Activated T-helper 17 cell treated with anti-CD3 and anti-CD28 coated beads, Interleukin-2, amount 50 U/mL, for 72 hours (primary cell): Measurements from ENCODE around the gene PRCC. TPM values are rescaled to one million over a fixed set of nuclear protein-coding genes. Genes with fewer than 3 reads are reported as not detected.

Source experiments
- ATAC-seq: fragments of 150-1000 bp; cut with Tn5 transposase; replicated peaks from 2 replicates; pipeline ENCODE4 v1.10.0; 2021; ENCODE audit warnings: mild to moderate bottlenecking, moderate library complexity
- H3K27ac Mint-ChIP-seq: one replicate; pipeline ENCODE4 v1.8.0; 2022; ENCODE audit warnings: mixed read lengths
- H3K27me3 Mint-ChIP-seq: one replicate; pipeline ENCODE4 v1.8.0; 2022; ENCODE audit warnings: mixed read lengths
- H3K36me3 Mint-ChIP-seq: one replicate; pipeline ENCODE4 v1.8.0; 2022; ENCODE audit warnings: low read depth, mild to moderate bottlenecking, mixed read lengths
- H3K4me1 Mint-ChIP-seq: one replicate; pipeline ENCODE4 v1.8.0; 2022; ENCODE audit warnings: mixed read lengths
- H3K4me3 Mint-ChIP-seq: one replicate; pipeline ENCODE4 v1.8.0; 2022; ENCODE audit warnings: mild to moderate bottlenecking, mixed read lengths
- H3K9me3 Mint-ChIP-seq: one replicate; pipeline ENCODE4 v1.8.0; 2022; ENCODE audit warnings: mixed read lengths
- total RNA-seq, 2 donors: library from RNA; stranded (reverse); gene quantifications; one replicate each; pipeline ENCODE4 v1.2.3, GENCODE V29; 2022

PRCC gene
- total RNA-seq, 2 donors from 2014 or later, result 54.0 to 76.7 TPM

DNA sequence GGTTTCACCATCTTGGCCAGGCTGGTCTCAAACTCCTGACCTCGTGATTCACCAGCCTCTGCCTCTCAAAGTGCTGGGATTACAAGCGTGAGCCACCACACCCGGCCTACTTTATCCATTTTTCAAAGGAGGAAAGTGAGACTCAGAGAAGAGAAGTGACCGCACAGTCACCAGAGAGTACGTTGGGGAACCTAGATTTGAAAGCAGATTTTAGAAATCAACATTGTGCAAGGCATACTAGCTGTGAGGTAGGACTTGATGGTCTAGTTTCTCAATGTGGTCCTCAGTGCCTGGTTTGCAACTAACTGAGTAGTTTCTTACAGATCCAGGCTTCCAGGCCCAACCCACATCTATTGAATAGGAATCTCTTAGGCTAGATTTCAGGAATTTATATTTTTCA lies 1.7 kb upstream of the PRCC start:
- peaks cover 25% of the 10 kb centered on the region for H3K36me3 Mint-ChIP-seq

DNA sequence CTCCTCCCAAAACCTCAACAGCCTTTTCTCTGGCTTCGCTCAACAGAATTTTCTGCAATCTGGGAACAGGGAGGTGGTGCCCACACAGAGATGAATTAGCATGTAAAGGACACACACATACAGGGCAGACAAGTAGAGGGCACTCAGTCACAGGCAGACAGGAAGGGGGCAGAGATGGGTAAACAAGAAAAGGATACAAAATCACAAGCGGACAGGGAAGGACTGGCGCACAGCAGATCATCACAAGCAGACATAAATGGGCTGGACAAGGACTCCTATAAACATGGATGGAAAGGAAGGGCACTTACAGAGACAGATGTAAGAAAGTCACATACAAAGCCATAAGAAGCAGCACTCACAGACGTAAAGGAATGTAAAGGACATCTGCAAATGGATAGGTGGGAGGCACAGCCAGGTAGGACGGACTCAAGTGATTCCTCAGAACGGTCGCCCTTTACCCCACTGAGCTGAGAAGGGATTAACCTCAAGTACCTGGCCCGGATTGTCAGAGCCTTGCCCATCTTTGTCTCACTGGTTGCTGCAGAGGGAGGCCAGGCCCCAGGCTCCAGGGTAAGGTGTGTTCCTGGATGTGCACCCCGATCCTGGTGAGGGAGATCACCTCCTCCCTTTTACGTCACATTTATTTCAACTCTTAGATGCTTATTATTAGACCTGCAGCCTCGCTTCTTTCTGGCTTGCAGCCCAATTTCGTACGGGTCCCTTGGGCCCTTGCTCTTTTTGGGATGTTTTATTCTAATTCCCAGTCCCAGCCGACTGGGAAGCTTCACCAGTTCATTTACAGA lies 836 bp upstream of the PRCC start:
- Mint-ChIP-seq H3K9me3 (no peaks in the 10 kb centered on the region), H3K27me3 (no peaks in the 10 kb centered on the region), H3K27ac (no peak overlapping the region), H3K36me3 (peaks cover 33% of the 10 kb centered on the region), H3K4me3 (no peak overlapping the region), H3K4me1 (peaks cover 30% of the 10 kb centered on the region)
- ATAC-seq, result peak; percentile 3

More for the DNA sequence above, 1.7 kb upstream of the PRCC start:
- no peak overlapping the region for H3K27ac Mint-ChIP-seq
- no peaks in the 10 kb centered on the region for H3K27me3 Mint-ChIP-seq
- H3K9me3 Mint-ChIP-seq, result no peaks in the 10 kb centered on the region
- peaks cover 22% of the 10 kb centered on the region for H3K4me1 Mint-ChIP-seq
- no peak for ATAC-seq
- H3K4me3 Mint-ChIP-seq, result no peak overlapping the region

DNA sequence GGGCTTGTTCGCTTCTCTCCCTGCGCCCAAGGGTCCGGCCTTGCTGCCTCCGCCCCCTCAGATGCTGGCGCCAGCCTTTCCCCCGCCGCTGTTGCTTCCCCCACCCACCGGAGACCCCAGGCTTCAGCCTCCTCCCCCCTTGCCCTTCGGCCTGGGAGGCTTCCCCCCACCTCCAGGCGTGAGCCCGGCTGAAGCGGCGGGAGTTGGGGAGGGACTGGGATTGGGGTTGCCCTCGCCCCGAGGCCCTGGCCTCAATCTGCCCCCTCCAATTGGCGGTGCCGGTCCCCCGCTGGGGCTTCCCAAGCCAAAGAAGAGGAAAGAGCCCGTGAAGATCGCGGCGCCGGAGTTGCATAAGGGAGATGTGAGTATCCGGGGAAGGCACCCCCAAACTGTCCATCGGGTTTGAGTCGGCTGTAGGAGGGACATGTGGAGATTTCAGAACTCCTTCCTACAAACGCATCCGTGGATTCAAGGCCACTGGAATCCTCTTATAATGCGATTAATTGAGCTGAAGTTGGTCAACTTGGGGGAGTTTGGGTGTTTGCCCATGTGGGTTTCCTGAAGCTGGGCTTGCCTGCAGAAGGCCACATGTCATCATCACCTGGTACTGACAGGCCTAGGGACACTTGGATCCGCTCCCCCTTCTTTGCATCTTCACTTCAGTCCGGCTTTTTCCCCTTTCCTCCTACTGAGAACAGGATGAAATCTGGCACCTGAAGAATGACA lies 707 bp downstream of the PRCC start:
- Mint-ChIP-seq H3K4me3 (no peak overlapping the region), H3K27ac (no peak overlapping the region), H3K27me3 (no peaks in the 10 kb centered on the region), H3K36me3 (peaks cover 47% of the 10 kb centered on the region), H3K4me1 (peaks cover 40% of the 10 kb centered on the region), H3K9me3 (no peaks in the 10 kb centered on the region)
- ATAC-seq, result peak; percentile 16

DNA sequence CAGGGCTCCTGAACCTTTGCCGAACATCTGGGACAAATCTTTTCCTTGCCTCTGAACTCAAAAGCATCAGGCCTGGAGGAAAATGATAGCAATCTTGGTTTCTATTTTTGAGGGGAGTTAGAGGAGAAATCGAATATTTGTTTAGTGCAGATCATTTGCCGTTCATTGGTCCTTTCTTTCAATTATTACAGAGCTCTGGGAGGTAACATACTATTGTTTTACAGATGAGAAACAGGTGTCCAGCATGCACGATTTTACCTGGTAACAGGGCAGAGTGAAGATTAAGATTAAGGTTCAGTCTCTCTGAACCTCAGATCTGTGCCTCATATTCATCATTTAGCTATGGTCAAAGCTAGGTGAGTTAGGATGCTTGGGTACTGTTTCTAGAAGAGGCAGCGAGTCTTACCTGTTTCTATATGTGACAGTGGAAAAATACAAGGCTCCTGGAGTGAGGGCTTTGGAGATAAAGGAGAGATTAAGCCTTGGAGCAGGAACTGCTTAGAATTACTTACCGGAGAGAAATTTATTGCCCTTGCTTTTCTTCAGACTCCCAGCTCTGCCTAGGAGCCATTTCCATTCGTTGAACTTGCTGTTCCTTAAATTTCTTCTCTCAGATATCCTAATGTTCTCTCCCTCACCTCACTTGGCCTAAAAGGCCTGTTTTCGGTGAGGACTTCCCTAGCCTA lies 1.4 kb downstream of the PRCC start:
- H3K27ac Mint-ChIP-seq, result no peak overlapping the region
- H3K4me1 Mint-ChIP-seq, result peaks cover 47% of the 10 kb centered on the region
- H3K4me3 Mint-ChIP-seq, result no peak overlapping the region
- no peaks in the 10 kb centered on the region for H3K9me3 Mint-ChIP-seq
- ATAC-seq, result no peak
- peaks cover 54% of the 10 kb centered on the region for H3K36me3 Mint-ChIP-seq
- H3K27me3 Mint-ChIP-seq, result no peaks in the 10 kb centered on the region

DNA sequence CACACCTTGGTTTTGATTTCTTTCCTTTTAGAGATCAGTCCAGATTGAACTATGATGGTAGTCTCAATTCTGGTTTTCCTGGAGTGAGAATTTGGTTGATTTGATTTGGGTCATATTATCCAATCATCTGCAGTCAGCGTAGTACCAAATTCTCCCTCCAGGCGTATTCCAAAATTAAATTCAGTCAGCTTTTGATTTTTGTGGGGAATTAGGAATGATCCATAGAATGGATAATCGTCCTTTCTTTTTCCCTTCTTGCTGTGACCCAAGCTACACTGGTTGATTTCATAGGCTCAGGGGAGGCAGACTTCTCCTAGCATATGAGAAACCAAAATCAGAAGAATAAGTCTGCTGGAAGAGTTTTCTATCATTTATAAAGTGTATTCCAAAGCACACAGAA lies 4.9 kb downstream of the PRCC start:
- Mint-ChIP-seq H3K27me3 (no peaks in the 10 kb centered on the region), H3K4me1 (peaks cover 54% of the 10 kb centered on the region)

DNA sequence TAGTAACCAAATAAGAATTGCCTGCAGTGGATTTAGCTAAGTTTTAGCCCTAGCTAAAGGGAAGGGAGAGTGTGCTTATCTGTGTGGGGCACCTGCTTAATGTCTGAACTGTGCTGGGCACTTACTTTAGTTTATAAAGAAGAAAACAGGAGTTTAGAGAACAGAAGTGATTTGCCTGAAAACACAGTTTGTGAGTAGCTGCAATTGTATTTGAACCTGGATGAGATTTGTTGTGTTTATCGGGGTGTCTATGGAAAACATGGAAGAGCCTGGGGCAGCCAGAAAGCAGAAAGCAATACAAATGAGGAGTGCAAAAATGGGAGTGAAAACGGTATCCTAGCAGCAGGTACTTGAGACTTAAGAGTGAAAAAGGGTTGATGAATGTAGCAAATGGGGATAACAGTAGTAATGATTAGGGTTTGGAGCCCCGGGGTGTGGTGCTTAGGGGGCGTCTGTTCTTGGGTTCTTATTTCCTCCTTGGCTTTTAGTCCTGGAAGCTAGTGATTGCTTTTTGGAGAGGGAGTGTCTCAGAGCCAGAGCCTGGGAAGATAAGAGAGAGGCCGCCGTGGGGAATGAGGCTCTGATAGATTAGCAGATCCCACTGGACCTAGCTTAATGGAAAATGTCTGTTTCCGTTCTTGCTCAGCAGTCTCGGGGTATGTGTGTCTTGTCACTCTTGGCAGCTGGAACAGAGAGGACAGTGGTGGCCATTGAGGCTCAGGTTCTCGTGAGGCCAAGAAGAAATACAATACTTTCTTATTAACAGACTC lies 5.6 kb downstream of the PRCC start:
- ATAC-seq, result no peak
- Mint-ChIP-seq H3K9me3 (no peaks in the 10 kb centered on the region), H3K27me3 (no peaks in the 10 kb centered on the region), H3K4me3 (peak overlapping the region; percentile 23), H3K27ac (peak overlapping the region; percentile 10), H3K36me3 (peaks cover 86% of the 10 kb centered on the region), H3K4me1 (peaks cover 54% of the 10 kb centered on the region)

More for the DNA sequence above, 4.9 kb downstream of the PRCC start:
- H3K4me3 Mint-ChIP-seq, result no peak overlapping the region
- H3K27ac Mint-ChIP-seq, result peak overlapping the region; percentile 10
- peaks cover 80% of the 10 kb centered on the region for H3K36me3 Mint-ChIP-seq
- no peak for ATAC-seq
- no peaks in the 10 kb centered on the region for H3K9me3 Mint-ChIP-seq

DNA sequence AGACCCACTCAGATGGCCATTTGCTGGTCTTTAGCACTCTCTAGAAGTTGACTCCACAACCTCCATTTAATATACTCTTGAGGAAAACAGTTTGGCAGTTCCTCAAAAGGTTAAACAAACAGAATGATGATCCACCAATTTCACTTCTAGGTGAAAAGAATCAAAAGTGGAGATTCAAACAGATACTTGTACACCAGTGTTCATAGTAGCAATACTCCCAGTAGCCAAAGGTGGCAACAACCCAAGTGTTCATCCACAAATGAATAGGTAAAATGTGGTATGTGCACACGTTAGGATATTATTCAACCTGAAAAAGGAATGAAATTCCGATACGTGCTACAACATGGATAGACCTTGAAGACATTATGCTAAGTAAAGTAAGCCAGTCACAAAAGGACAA lies 6.3 kb downstream of the PRCC start:
- peak overlapping the region; percentile 0 for H3K27ac Mint-ChIP-seq
- no peaks in the 10 kb centered on the region for H3K9me3 Mint-ChIP-seq
- peaks cover 56% of the 10 kb centered on the region for H3K4me1 Mint-ChIP-seq
- peaks cover 88% of the 10 kb centered on the region for H3K36me3 Mint-ChIP-seq
- ATAC-seq, result peak; percentile 56
- H3K4me3 Mint-ChIP-seq, result peak overlapping the region; percentile 23
- H3K27me3 Mint-ChIP-seq, result no peaks in the 10 kb centered on the region

DNA sequence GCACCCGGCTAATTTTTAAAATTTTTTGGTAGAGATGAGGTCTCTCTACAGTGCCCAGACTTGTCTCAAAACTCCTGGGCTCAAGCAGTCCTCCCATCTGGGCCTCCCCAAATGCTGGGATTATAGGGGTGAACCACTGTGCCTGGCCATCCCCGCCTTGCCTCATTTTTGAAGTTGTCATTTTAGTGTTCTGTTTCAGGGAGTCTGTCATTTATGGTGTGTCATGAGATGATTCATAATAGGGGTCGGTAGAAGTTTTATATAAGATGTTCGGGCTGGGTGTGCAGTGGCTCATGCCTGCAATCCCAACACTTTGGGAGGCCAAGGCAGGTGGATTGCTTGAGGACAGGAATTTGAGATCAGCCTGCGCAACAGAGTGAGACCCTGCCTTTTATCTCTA lies 8.5 kb downstream of the PRCC start:
- peak; percentile 71 for ATAC-seq
- Mint-ChIP-seq H3K4me3 (peak overlapping the region; percentile 22), H3K9me3 (no peaks in the 10 kb centered on the region), H3K4me1 (peaks cover 42% of the 10 kb centered on the region), H3K27ac (peak overlapping the region; percentile 75), H3K27me3 (no peaks in the 10 kb centered on the region), H3K36me3 (peaks cover 71% of the 10 kb centered on the region)

DNA sequence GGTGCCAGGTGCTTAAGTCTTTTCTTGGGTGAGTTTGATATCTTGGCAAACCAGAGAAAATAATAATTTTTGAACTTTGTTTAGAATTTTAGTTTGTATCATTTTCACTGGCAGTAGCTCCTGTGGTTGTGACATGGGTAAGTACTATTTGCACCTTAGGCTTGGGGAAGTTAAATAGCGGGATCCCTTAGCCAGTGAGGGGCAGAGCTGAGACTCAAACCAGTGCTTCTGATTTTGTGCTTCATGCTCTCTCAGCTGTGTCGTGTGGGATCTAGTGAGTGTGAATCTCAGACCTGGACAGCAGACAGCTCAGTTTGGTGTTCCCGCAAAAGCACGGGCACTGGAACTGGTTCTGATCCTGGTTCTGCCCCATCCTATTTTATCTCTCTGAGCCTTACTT lies 9.6 kb downstream of the PRCC start:
- no peak overlapping the region for H3K4me3 Mint-ChIP-seq
- peak overlapping the region; percentile 0 for H3K27ac Mint-ChIP-seq
- no peaks in the 10 kb centered on the region for H3K9me3 Mint-ChIP-seq
- peaks cover 73% of the 10 kb centered on the region for H3K36me3 Mint-ChIP-seq
- no peaks in the 10 kb centered on the region for H3K27me3 Mint-ChIP-seq
- no peak for ATAC-seq
- peaks cover 43% of the 10 kb centered on the region for H3K4me1 Mint-ChIP-seq

DNA sequence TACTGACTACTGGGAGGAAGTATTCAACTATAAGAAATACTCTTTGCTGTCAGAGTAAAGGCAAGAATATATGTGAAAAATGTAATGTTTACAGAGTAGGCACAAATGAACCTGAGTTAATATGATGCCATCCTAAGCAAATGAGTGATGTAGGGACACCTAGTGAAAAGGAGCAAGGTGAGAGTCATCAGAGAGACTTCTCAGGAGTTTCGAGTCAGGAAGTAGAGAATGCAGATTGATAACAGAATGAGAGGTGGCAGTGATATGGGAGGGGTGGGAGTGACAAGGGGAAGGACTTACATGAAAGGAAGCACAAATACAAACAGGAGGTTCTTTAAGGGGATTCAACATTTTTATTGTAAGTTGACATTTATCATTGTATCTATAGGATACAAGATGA lies 10.2 kb downstream of the PRCC start:
- Mint-ChIP-seq H3K27me3 (no peaks in the 10 kb centered on the region), H3K4me3 (no peak overlapping the region), H3K27ac (peak overlapping the region; percentile 0), H3K36me3 (peaks cover 73% of the 10 kb centered on the region), H3K9me3 (no peaks in the 10 kb centered on the region), H3K4me1 (peaks cover 45% of the 10 kb centered on the region)
- ATAC-seq, result peak; percentile 60

DNA sequence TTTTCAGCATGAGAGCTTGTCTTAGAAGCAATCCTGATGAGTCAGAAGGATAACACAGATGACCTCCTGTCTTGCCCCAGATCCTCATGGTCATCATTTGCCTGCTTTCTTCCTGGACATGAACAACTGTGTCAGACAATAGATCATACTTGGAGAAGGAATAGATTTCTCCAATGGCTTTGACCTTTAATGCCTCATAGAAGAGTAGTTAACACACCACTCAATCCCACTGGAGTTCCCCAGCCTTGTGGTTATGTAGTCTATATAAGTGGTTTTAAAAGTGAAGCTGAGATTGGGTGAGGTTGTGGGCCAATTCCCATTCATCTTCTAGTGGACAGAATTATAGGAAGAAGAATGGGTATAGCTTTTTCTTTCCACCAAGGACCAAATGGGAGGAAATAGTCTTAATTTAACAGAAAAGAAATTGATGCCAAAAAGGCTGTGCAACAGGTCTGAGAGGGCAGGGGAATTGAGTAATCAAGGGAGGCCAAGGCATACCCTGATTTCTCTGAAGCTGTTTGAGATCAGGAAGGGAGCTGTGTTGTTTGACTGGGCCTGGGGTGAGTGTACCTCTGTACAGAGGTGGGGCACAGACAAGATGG lies 14.4 kb downstream of the PRCC start:
- no peaks in the 10 kb centered on the region for H3K9me3 Mint-ChIP-seq
- ATAC-seq, result no peak
- no peak overlapping the region for H3K4me3 Mint-ChIP-seq
- peak overlapping the region; percentile 56 for H3K27ac Mint-ChIP-seq
- H3K4me1 Mint-ChIP-seq, result peaks cover 24% of the 10 kb centered on the region
- no peaks in the 10 kb centered on the region for H3K27me3 Mint-ChIP-seq
- H3K36me3 Mint-ChIP-seq, result peaks cover 79% of the 10 kb centered on the region

DNA sequence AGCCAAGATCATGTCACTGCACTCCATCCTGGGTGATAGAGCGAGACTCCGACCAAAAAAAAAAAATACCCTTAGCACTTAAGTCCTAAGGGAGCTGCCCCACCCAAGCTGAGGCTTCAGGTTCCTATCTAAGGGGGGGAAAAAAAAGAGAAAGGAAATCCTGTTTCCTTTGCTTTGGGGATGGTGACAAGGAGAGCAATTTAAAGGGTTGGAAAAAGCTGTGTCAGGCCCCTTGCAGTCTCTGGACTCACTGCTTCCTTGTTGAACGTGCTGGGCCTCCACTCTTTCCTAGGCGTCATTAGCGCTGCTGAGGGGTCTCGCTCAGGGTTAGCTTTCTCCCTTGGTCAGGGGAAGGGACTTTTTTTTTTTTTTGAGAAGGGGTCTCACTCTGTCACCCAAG lies 18.1 kb downstream of the PRCC start:
- peaks cover 21% of the 10 kb centered on the region for H3K4me1 Mint-ChIP-seq
- H3K36me3 Mint-ChIP-seq, result peaks cover 95% of the 10 kb centered on the region
- ATAC-seq, result no peak
- no peak overlapping the region for H3K27ac Mint-ChIP-seq
- no peaks in the 10 kb centered on the region for H3K9me3 Mint-ChIP-seq
- H3K4me3 Mint-ChIP-seq, result no peak overlapping the region
- H3K27me3 Mint-ChIP-seq, result no peaks in the 10 kb centered on the region

DNA sequence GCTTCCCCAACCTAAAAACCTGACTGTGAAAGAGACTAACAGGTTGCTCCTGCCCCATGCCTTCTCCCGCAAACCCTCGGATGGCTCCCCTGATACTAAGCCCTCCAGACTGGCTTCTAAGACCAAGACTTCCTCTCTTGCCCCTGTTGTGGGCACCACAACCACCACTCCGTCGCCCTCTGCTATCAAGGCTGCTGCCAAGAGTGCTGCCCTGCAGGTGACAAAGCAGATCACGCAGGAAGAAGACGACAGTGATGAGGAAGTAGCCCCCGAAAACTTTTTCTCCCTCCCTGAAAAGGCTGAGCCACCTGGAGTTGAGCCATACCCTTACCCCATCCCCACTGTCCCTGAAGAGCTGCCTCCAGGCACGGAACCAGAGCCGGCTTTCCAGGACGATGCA lies 19.3 kb downstream of the PRCC start:
- Mint-ChIP-seq H3K36me3 (peaks cover 94% of the 10 kb centered on the region), H3K9me3 (no peaks in the 10 kb centered on the region), H3K27me3 (no peaks in the 10 kb centered on the region), H3K27ac (no peak overlapping the region), H3K4me3 (no peak overlapping the region), H3K4me1 (peaks cover 14% of the 10 kb centered on the region)
- no peak for ATAC-seq

DNA sequence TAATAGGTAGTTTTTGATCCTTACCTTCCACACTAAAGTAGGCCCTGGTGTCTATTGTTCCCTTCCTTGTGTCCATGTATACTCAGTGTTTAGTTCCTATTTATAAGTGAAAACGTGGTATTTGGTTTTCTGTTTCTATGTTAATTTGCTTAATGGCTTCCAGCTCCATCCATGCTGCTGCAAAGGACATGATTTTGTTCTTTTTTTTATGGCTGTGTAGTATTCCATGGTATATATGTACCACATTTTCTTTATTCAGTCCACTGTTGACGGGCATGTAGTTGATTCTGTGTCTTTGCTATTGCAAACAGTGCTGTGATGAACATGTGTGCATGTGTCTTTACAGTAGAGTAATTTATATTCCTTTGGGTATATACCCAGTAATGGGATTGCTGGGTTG lies 20.8 kb downstream of the PRCC start:
- Mint-ChIP-seq H3K9me3 (no peaks in the 10 kb centered on the region), H3K36me3 (peaks cover 94% of the 10 kb centered on the region), H3K27ac (no peak overlapping the region), H3K4me1 (peaks cover 5% of the 10 kb centered on the region), H3K27me3 (no peaks in the 10 kb centered on the region), H3K4me3 (no peak overlapping the region)
- ATAC-seq, result no peak
